ENCODE data around the gene EPN3. TPM values are rescaled to one million over a fixed set of nuclear protein-coding genes. Genes with fewer than 3 reads are reported as not detected.
A peak's percentile ranks its signal among the peaks of the same experiment; 100 is the strongest.

EPN3 gene
- 0.62 and 0.84 TPM in 2 replicates for total RNA-seq

GRCh38 chr17:50532452-50533024, at the start of gene EPN3:
Gene EPN3 (plus strand): TSS chr17:50532735. CDS start chr17:50536557, 3,822 bp downstream.
- H3K27me3 ChIP-seq (ENCODE audit: control insufficient read depth, insufficient read depth, low read length) = peaks cover 18% of the 10 kb centered on the region
- no peaks in the 10 kb centered on the region for H3K36me3 ChIP-seq (ENCODE audit: control insufficient read depth, insufficient read depth, low read length)
- no peak for DNase-seq (ENCODE audit: low read depth)
- no peak for TF ChIP-seq CTCF (IDR thresholded peaks at IDR 0.05; ENCODE audit: insufficient read depth, low read length, poor library complexity, severe bottlenecking)
- peak within 1 kb of the TSS; percentile 11 for H3K4me3 ChIP-seq (ENCODE audit: low read depth, low read length)

GRCh38 chr17:50483266-50483665, 49.3 kb upstream of the EPN3 start:
- Histone ChIP-seq H3K4me3 (ENCODE audit: low read depth, low read length) (no peak overlapping the region), H3K27me3 (ENCODE audit: control insufficient read depth, insufficient read depth, low read length) (no peaks in the 10 kb centered on the region), H3K36me3 (ENCODE audit: control insufficient read depth, insufficient read depth, low read length) (peaks cover 3% of the 10 kb centered on the region)
- DNase-seq (ENCODE audit: low read depth) = no peak
- TF ChIP-seq CTCF (IDR thresholded peaks at IDR 0.05; ENCODE audit: insufficient read depth, low read length, poor library complexity, severe bottlenecking) = no peak

GRCh38 chr17:50484386-50485155, 48.0 kb upstream of the EPN3 start:
- Histone ChIP-seq H3K27me3 (ENCODE audit: control insufficient read depth, insufficient read depth, low read length) (no peaks in the 10 kb centered on the region), H3K36me3 (ENCODE audit: control insufficient read depth, insufficient read depth, low read length) (peaks cover 3% of the 10 kb centered on the region), H3K4me3 (ENCODE audit: low read depth, low read length) (no peak overlapping the region)
- no peak for DNase-seq (ENCODE audit: low read depth)
- TF ChIP-seq CTCF (IDR thresholded peaks at IDR 0.05; ENCODE audit: insufficient read depth, low read length, poor library complexity, severe bottlenecking) = no peak

- H3K36me3 ChIP-seq (ENCODE audit: control insufficient read depth, insufficient read depth, low read length) = peaks cover 1% of the 10 kb centered on the region
- no peak for TF ChIP-seq CTCF (IDR thresholded peaks at IDR 0.05; ENCODE audit: insufficient read depth, low read length, poor library complexity, severe bottlenecking)
- no peak overlapping the region for H3K4me3 ChIP-seq (ENCODE audit: low read depth, low read length)
- no peaks in the 10 kb centered on the region for H3K27me3 ChIP-seq (ENCODE audit: control insufficient read depth, insufficient read depth, low read length)
- no peak for DNase-seq (ENCODE audit: low read depth)
Measured at GRCh38 chr17:50487213-50488096, 45.1 kb upstream of the EPN3 start.

GRCh38 chr17:50488880-50489279, 43.7 kb upstream of the EPN3 start:
- Histone ChIP-seq H3K4me3 (ENCODE audit: low read depth, low read length) (no peak overlapping the region), H3K36me3 (ENCODE audit: control insufficient read depth, insufficient read depth, low read length) (peaks cover 1% of the 10 kb centered on the region), H3K27me3 (ENCODE audit: control insufficient read depth, insufficient read depth, low read length) (no peaks in the 10 kb centered on the region)
- TF ChIP-seq CTCF (IDR thresholded peaks at IDR 0.05; ENCODE audit: insufficient read depth, low read length, poor library complexity, severe bottlenecking) = no peak
- no peak for DNase-seq (ENCODE audit: low read depth)
